ENCODE measurements around the gene UGCG.

DNA sequence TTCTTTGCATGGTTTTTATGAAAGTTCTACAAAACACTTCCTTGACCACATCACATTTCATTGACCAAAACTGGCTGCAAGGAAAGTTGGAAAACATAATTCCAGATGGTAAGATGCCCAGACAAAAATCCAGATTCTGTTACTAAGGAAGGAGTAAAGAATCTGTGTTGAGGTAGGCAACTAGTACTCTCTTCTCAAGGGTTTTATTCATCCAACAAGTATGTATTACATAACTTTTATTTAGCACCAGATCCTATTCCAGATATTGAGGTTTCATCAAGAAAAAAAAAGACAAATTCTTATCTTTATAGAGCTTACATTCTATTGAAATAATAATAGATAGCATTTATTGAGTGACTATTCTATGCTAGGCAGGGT, 43.2 kb upstream of the UGCG start:
- TF ChIP-seq, protein P1, sequence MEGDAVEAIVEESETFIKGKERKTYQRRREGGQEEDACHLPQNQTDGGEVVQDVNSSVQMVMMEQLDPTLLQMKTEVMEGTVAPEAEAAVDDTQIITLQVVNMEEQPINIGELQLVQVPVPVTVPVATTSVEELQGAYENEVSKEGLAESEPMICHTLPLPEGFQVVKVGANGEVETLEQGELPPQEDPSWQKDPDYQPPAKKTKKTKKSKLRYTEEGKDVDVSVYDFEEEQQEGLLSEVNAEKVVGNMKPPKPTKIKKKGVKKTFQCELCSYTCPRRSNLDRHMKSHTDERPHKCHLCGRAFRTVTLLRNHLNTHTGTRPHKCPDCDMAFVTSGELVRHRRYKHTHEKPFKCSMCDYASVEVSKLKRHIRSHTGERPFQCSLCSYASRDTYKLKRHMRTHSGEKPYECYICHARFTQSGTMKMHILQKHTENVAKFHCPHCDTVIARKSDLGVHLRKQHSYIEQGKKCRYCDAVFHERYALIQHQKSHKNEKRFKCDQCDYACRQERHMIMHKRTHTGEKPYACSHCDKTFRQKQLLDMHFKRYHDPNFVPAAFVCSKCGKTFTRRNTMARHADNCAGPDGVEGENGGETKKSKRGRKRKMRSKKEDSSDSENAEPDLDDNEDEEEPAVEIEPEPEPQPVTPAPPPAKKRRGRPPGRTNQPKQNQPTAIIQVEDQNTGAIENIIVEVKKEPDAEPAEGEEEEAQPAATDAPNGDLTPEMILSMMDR (IDR thresholded peaks at IDR 0.05) = no peak
- TF ChIP-seq POLR2A (IDR thresholded peaks at IDR 0.05) = no peak
